HG02884 (cell line): ENCODE data around the gene TTC13.

ENCODE experiments used
- ATAC-seq: cut with Tn5 transposase; IDR thresholded peaks from one replicate; pipeline ENCODE4 v1.9.1; 2021; ENCODE audit warnings: mild to moderate bottlenecking, moderate library complexity; ENCODE audit not compliant: unreplicated experiment

Gene TTC13

DNA sequence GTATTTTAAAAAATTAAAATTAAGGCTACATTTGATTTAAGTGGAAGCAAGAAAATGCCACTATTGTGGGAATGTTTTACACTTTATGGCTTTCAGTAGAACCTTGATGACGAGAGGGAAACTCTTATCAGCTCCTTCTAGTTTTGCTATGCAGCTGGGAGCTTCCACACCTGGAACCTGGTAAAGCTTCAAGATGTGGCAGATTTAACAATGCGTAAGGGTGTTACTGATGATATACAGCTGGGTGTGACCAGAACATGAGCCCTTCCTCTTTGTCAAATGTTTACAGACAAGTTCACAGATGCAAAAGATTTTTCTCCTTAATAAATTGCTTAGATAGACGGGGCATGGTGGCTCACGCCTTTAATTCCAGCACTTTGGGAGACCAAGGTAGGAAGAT is 20.3 kb downstream of the TTC13 start:
- ATAC-seq = no peak

DNA sequence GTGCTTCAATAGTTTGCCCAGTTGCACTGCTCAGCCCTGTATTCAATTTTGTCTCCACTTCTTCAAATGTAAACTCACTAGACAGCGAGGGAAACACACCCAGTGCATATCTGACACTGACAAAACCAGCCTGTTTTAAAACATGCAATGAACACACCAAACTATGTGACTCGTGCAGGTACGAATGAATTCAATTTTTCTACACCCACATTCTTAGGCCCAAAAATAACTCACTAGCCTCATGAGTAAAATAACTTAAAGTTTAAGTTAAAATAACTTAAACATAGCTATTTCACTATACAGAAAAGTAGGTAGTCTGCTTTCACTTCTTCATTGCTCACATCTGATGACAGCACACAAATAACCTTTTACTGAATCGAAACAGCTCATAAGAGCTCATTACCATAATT is 21.1 kb downstream of the TTC13 start:
- ATAC-seq = peak; percentile 75

DNA sequence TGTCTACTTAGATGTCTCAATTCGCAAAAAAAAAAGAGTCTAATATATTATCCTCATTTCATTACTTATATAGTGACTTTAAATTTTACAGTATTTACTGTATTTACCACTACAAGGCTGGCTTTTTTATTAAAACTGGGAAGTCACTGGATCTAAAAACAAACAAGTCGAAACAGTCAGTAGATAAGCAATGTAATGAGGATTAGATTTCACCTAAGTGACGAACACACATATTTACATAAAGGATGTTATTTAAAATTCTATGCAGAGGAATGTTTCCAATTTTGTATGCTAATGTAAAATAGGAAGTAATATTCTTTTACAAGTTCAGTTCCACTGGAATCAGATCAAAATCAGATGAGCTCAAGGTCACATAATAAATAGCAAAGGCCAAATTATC is 28.3 kb downstream of the TTC13 start:
- ATAC-seq = no peak

DNA sequence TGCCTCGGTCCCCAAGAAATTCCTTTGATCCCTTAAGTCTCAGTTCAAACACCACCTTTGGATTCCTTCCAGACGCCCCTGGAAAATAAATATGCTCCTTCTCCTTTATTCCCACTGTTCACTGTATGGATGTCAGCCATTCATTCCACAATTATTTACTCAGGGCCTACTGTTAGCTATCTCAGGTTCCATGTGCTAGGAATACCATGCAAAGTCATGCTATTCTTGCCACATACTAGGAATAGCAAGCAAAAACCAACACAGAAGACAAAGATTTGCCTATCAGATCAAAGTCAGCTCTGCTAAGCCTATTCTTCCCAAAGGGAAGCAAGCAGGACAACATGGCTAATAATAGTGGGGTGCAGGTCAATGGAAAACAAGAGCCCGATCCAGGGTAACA is 29.8 kb downstream of the TTC13 start:
- no peak for ATAC-seq

DNA sequence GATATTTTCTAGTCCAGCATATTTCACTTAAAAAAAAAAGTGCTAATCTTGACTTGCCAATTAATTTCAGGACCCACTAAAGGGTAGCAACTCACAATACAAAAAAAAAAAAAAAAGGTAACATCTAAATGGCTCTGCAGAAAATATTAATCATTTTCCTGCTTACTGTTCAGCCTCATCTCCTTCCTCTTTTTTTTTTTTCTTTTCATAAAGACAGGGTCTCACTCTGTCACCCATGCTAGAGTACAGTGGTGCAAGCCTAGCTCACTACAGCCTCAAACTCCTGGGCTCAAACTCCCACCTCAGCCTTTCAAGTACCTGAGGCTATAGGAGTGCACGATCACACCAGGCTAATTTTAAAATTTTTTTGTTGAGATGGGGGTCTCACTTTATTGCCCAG is 30.4 kb downstream of the TTC13 start:
- ATAC-seq = no peak

DNA sequence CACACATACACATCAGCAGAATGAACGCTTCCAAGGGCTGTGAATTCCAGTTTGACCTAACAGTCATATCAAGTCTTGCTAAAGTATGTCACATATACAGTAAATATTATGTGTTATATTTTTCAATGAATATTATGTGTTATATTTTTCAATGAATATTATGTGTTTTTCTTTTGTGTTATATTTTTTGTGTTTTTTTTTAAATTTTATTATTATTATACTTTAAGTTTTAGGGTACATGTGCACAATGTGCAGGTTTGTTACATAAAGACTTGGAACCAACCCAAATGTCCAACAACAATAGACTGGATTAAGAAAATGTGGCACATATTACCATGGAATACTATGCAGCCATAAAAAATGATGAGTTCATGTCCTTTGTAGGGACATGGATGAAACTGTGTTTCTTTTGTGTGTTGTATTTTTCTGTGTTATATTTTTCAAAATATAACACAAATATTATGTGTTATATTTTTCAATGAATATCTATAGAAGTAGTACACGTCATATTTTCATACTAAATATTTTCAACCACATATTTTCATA is 35.5 kb downstream of the TTC13 start:
- ATAC-seq = no peak

DNA sequence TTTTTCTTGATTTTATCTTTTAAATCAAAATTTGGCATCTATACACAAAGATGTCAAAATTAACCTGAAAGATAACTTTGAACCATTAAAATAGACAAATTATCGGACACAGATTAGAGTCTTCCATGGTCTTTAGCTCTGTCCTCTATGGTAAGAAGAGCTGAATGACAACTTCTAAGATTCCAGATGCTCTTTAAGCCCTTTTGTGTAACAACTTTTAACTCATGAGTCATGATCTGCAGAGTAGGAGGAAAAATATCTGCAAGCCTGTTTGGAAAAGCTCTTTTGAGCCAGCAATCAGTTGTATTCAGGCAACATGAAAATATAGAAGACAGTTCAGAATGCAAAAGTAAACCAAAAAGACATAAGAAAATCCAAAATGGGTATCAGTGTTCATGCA is 37.8 kb downstream of the TTC13 start:
- ATAC-seq = no peak

DNA sequence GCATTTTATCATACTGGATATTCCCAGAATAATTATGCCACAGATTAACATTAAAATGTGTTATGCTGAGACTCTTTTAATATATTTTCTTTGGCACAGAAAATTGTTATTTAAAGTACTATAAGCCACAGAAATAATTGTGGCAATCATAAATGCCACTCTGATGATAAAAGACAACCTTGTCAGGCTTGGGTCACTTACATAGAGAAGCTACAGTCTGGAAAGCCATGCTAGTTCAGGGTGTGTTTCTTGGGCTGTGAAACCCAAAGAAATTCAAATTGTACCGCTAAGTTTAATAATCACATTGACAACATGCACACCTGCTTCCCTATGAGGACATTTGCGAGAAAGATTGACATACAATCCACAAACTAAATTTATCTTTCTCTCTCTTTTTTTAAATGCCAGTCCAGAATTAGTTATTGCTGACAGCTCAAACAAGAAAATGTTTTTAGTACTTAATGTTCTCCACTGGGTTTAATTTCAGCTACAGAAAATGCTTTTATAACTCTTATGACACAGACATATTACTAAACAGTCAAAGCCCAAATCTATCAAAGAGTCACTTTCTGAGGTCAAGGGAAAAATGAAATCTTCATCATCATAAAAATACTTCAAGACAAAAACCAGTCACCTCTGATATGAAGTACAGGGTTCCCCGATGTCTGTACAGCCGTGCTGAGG is 38.7 kb downstream of the TTC13 start:
- ATAC-seq = no peak

DNA sequence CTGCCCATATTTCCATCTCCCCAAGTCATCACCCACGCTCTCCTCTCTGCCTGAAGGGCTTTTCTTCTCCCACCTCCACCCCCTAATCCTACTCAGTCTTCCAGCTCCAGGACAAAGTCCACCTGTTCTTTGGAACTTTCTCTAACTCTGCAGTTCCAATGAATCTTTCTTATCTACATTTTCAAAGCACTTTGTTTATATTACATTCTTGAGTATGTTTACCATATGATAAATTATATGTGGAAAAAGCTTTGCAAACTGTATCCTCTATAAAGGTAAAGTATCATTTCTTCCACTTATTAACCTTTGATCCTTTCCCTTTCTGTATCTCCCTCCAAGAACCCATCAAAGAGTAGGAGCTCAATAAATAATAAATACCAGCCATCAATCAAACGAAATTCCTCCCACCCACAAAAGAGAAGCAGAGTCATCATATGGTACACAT is 39.7 kb downstream of the TTC13 start:
- no peak for ATAC-seq

DNA sequence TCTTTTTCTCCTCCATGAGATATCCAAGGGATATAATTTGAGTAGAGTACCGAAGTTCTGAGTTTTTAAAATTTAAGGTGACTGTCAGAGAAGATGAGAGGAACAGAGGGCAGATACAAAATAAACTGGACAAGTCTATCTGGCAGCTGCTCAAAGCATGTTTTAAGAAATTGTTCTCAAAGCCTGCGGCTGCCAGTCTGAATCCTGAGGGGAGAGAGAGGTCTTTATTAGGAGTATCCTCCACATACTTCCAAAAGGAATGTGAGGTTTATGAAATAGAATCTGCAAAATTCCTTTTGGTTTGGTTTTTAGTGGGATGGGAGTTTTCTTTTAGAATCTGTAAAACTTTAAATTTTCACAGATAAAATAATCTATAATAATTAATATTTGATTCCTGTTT is 41.3 kb downstream of the TTC13 start:
- ATAC-seq = no peak

DNA sequence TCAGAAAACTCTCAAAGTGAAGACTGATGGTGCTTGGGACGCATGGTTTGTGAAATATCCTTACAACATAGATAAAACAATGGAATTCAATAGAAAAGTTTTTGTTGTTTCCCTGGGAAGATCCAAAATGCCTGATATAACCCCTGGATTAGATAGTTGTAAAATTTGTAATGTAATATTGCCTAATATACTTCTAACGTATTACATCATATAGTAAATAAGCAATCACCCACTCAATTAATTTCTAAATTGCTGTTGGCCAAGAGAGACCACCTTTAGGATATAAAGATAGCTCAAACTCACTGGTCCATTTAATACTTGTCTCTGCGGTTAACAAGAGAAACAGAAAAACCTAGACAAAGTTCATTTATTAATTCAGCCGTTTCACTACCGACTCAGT is 42.2 kb downstream of the TTC13 start:
- ATAC-seq = no peak

DNA sequence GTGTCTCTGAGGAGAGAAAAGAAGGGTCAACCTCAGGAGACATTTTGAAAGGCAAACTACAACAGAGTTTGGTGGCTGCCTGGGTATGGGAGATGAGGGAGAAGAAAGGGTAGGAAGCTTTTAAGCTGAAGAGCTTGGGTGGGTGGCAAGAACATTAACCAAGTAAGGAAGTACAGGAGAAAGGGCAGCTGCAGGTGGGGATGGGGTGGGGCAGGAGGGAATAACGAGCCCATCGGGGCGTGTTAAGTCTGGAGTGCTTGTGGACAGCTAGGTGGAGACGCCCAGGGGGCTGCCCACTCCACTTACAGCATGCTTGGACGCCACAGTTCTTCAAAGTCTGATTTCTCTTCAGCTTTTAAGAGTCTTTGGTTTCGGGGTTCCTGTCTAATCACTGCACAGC is 42.8 kb downstream of the TTC13 start:
- no peak for ATAC-seq

DNA sequence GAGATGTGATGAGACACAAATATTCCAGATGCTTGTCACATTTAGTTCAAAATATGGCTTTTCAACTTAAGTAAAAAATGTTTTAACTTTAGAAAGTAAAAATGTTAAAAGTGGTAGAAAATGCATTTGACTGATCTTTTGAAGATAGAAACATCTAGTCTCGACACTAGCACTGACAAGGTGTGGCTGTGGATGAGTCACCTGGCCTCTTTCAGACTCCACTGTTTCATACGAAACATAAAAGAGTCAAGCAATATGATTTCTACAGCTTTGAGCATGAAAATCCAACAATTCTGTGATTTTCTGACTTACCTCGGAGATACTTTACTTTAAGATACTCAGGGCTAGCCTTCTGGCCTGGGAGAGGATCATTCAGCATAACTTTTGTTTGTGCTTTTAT is 47.7 kb downstream of the TTC13 start:
- no peak for ATAC-seq

DNA sequence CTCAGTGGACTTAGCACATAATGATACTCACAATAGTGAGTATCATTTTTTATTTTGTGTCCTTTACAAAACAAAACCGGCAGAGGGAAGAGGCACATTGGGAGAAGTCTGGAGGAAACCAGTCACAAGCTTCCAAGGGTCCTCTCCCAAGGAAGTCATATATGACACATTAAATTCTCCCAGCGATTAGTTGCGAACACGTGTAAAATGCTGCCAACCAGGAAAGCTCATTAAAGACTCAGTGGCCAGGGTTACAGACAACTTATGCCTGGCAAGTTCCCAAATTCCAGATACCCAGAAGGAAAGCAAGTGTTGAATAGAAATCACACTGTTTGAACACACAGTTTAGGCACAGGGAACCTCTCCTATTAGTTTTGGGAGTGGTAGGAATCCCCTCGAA is 52.5 kb downstream of the TTC13 start:
- no peak for ATAC-seq

DNA sequence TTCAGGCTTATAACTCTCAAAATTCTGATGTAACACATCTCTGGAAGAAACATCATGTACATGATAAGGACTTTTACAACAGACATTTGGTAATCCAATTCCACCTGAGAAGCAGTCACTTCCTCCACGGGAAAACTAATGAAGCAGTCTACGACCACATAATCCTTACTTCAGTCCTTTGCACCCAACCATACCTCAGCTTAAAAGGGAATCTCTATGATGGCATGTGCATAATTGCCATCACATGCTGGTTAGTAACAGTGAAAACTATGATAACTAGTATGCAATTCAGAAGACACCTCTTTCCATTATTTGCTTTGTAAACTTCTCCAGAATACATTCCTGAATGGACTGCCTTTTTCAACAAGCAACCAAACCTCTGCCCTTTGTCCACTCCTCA is 53.1 kb downstream of the TTC13 start:
- no peak for ATAC-seq

DNA sequence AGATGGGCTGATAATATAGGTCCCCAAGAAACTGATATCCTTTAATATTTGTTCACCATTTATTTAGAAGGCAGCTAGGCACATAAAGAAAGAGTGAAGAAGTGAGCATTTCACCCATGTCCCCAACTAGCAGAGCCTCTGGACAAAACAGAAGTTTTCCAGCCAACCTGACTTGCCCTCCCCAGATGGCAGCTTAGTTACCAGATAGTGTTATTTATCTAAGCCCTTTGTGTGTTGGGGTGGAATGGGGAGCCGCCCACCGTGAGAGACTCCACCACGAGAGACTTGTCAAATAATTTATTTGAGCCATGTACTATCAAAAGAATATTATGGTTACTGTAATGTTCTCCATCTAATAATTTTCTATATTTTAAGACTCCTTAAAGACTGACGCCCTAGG is 55.5 kb downstream of the TTC13 start:
- no peak for ATAC-seq

DNA sequence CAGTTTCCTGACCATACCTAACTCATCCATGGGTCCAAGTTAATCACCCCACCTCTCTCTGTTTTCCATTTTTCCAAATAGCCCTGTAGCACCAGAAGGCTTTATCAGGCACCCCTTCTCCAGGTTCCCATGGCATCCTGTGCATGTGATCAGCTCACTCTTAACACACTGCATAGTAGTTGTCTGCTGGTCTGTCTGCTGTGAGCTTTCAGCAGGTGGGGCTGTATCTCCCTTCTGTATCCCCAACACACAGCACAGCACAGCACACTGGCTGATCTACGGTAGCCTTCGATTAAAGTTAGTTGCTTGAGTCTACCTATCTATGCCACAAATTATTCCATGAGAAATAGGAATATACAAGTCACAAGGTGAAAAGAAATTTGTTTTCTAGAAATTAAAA is 56.0 kb downstream of the TTC13 start:
- ATAC-seq = no peak

DNA sequence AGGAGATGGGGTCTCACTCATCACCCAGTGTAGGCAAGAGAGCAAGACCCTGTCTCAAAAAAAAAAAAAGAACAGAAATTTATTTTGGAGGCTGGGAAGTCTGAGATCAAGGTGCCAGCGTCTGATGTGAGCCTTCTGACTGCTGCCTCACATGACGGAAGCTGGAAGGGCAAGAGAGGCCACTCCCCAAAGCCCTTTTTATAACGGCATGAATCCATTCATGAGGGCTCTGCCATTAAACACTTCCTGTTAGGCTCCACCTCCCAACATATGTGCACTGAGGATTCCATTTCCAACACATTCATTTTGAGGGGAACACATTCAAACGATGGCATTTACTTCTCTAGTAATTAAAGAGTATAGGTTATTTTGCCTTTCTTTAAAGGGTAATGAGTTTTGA is 59.5 kb downstream of the TTC13 start:
- ATAC-seq = no peak

DNA sequence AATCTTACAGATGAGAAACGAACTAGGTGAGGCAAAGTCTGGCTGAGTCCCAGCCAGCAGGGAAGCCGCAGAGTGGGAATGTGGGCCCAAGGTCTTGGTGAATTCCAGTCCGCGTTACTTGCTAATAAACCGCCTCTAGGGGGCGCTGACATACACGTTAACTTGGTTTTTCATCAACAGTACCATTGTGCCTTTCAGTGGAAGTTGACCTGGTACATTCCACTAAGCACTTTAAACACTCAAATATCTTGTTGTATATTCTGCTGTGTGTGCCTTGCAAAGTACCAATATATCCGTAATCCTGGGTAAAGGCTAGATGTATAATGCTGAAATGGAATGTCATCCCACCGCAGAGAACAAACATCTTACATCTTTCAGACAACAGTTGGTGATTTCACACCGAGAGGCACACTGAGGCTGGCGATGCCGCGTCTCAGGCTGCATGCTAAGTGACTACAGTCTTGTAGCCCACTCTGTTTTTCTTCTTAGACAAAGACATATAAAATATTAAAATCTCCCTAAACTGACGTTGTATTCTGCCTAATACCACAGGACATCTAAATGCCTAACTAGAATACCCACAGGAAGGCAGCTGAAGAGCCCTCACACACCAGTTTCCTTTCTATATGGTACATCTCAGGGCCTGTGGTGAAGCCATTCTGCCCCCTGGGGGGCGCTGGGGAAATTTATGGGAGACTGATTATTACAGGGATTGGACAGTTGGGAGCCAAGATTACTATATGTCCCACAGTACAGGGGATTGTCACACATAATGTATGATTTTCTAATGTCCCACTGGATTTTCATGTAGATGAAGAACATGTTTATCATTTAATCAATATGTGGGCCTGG is 61.2 kb downstream of the TTC13 start:
- ATAC-seq = peak; percentile 52

DNA sequence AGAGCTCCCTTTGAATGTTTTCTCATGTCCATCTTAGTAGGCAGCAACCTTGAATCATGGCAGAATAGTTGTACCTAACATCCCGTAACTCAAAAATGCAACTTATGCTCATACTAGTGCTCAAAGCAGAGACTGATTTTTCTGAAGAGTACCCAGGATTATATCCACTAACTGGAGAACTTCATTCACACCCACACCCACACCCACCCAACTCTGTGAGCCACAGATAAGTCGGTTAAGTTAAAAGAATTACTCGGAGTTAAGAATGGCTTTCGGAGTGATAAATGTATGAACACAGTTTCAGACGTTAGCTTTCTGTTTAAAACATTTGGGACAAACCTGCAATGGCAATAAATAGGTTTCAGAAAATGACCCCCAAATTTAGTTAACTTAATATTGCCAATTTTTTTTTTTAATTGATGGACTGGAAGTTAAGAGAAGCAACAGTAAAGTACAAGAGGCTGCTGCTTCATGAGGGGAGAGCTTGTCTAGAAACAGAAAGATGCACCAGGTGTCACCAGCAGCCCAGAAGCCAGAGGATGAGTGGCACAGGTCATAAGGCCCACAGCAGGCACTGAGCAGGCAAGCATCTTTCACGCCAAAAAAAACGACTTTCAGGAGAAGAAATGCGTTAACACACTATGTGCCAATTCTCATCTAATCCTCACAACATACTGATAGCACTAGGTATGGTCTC is 61.9 kb downstream of the TTC13 start:
- ATAC-seq = no peak

DNA sequence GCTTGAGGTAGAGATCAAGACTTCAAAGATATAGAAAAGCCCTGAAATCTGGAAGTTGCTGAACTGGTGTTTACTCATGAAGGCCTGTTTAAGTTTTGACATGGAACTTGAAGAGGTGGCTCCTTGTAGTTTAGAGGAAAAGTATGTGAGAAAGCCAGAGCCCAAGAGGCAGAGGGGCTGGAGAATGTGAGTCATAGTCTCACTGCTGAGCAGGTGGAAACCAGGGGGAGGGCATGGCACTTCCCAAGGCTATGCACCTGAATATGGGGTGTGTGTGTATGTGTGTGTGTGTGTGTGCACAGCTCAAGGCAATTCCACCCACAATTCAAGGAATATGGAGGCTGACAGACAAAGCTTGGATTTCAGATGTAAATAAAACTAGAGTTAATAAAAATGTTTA is 63.6 kb downstream of the TTC13 start:
- ATAC-seq = no peak

DNA sequence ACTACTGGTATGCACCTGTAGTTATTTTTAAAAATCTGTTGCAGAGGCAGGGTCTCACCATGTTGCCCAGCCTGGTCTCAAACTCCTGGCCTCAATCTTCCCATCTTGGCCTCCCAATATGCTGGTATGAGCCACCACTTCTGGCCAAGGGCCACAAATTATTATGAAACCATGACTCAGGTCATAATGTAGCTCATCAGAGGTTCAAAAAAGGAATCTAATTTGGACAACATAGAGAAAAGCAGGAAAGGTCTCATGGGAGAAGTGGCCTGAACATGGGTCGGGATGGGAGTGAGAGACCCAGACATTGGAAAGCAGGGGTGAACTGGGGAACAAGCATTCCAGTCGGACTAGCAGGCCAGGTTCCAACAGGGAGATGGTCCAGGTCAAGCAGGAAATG is 65.2 kb downstream of the TTC13 start:
- no peak for ATAC-seq
